ENCODE data around the gene DGCR6L. TPM values are rescaled to one million over a fixed set of nuclear protein-coding genes. Genes with fewer than 3 reads are reported as not detected.

DGCR6L gene
- total and polyA plus RNA-seq, 2 of the 4 experiments (the other 2 are of a cell fraction) = 65.4 to 80.4 TPM

DNA sequence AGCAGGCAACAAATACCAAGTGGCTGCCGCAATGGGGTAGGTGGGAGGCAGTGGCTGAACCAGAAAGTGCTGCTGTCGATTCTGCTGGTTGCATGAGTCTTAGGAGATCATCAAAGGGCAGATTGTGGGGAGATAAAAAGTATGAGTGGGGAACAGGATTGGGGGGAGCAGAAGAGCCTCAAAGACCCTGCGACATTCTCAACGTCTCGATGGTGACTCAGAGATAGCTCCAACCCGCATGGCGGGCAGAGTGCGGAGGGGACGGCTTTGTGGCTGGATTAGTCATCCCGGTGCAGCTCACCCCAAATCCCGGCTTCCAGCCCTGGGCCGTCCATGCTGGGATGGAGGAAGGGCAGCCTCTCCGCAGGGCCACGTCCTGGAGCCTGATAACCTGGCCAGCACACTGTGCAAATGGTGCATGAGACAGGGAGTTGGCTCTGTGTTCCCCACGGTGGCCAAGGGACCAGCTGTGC is 40.2 kb downstream of the DGCR6L start:
- DNase-seq = peak; percentile 54

More for the DNA sequence above, 40.2 kb downstream of the DGCR6L start:
- Histone ChIP-seq H3K4ac (ENCODE audit: low read depth, low read length) (no peak overlapping the region), H3K23ac (ENCODE audit: low read depth, low read length) (no peak overlapping the region), H3K36me3 (ENCODE audit: control insufficient read depth, insufficient read depth, low read length) (no peaks in the 10 kb centered on the region), H3K9me3 (ENCODE audit: control insufficient read depth, insufficient read depth, low read length) (no peaks in the 10 kb centered on the region), H3K9ac (ENCODE audit: low read depth, low read length) (no peak overlapping the region), H3K4me3 (ENCODE audit: insufficient read depth, low read depth, low read length) (no peak overlapping the region), H2AFZ (replicated peaks; ENCODE audit: low read length, poor library complexity) (no peak overlapping the region), H3K18ac (ENCODE audit: low read depth, low read length) (no peak overlapping the region), H3K14ac (replicated peaks; ENCODE audit: low read depth, low read length) (no peak overlapping the region), H4K5ac (ENCODE audit: low read depth, low read length) (no peak overlapping the region), H4K8ac (ENCODE audit: low read depth in 2 of 2, low read length in 2 of 2) (no peak overlapping the region), H2BK5ac (ENCODE audit: low read depth, low read length, poor library complexity, severe bottlenecking) (no peak overlapping the region), H3K56ac (ENCODE audit: extremely low read depth, insufficient read depth, low read length) (no peak overlapping the region), H4K20me1 (ENCODE audit: insufficient read depth, low read length) (no peaks in the 10 kb centered on the region), H2BK120ac (ENCODE audit: low read depth, low read length) (no peak overlapping the region), H3K4me2 (ENCODE audit: low read depth, low read length) (no peak overlapping the region), H2BK15ac (ENCODE audit: low read depth, low read length) (no peak overlapping the region), H3K9me1 (ENCODE audit: insufficient read depth, low read length) (no peaks in the 10 kb centered on the region), H3K27ac (ENCODE audit: insufficient read depth, low read length) (no peak overlapping the region), H2AK9ac (replicated peaks; ENCODE audit: low read depth, low read length, poor library complexity) (no peak overlapping the region), H2AK5ac (ENCODE audit: low read depth, low read length) (no peak overlapping the region), H4K91ac (ENCODE audit: insufficient read depth, low read depth, low read length) (no peak overlapping the region), H3K79me1 (ENCODE audit: low read depth in 1 of 2, low read length in 2 of 2) (no peaks in the 10 kb centered on the region), H3K27me3 (ENCODE audit: control insufficient read depth, insufficient read depth, low read length) (peaks cover 14% of the 10 kb centered on the region), H2BK20ac (ENCODE audit: low read depth, low read length) (no peak overlapping the region), H3K4me1 (ENCODE audit: control insufficient read depth, insufficient read depth, low read length) (no peaks in the 10 kb centered on the region)
- dilution Hi-C loops (cut with HindIII; ENCODE audit: low sequenced_read_pairs, unreplicated experiment) (no loop called here), intact Hi-C loops (cut with micrococcal nuclease) (no loop called here), in situ Hi-C loops (cut with MboI; ENCODE audit: low sequenced_read_pairs) (loop anchor here (5.0 kb wide), 1 partner anchor 107 kb away; no protein-coding TSS in a partner anchor)
- BruUV-seq (replicated peaks) = no TSS peak
- TF ChIP-seq RCOR1 (IDR thresholded peaks at IDR 0.05; ENCODE audit: insufficient replicate concordance, low read length) (no peak), MXI1 (IDR thresholded peaks at IDR 0.05; ENCODE audit: borderline replicate concordance, low read depth, low read length) (no peak), NFE2L2 (IDR thresholded peaks at IDR 0.05; ENCODE audit: low read depth, low read length) (no peak), RAD21 (IDR thresholded peaks at IDR 0.05; ENCODE audit: low read length) (no peak), RFX5 (IDR thresholded peaks at IDR 0.05; ENCODE audit: low read depth, low read length) (no peak), FOS (IDR thresholded peaks at IDR 0.05; ENCODE audit: low read depth, low read length) (peak; percentile 32; the same call in 1 of the 2 replicates)
- TF ChIP-seq, protein P1, sequence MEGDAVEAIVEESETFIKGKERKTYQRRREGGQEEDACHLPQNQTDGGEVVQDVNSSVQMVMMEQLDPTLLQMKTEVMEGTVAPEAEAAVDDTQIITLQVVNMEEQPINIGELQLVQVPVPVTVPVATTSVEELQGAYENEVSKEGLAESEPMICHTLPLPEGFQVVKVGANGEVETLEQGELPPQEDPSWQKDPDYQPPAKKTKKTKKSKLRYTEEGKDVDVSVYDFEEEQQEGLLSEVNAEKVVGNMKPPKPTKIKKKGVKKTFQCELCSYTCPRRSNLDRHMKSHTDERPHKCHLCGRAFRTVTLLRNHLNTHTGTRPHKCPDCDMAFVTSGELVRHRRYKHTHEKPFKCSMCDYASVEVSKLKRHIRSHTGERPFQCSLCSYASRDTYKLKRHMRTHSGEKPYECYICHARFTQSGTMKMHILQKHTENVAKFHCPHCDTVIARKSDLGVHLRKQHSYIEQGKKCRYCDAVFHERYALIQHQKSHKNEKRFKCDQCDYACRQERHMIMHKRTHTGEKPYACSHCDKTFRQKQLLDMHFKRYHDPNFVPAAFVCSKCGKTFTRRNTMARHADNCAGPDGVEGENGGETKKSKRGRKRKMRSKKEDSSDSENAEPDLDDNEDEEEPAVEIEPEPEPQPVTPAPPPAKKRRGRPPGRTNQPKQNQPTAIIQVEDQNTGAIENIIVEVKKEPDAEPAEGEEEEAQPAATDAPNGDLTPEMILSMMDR (conservative IDR thresholded peaks at IDR 0.05; ENCODE audit: low read depth, low read length) = no peak
- TF ChIP-seq, protein P2, sequence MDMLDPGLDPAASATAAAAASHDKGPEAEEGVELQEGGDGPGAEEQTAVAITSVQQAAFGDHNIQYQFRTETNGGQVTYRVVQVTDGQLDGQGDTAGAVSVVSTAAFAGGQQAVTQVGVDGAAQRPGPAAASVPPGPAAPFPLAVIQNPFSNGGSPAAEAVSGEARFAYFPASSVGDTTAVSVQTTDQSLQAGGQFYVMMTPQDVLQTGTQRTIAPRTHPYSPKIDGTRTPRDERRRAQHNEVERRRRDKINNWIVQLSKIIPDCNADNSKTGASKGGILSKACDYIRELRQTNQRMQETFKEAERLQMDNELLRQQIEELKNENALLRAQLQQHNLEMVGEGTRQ (IDR thresholded peaks at IDR 0.05; ENCODE audit: low read depth, low read length) = no peak
- ChIA-PET CTCF (no interaction called here), POLR2A (ENCODE audit: unreplicated experiment) (no interaction called here)
- 63% methylated on average over 9 of the region's 15 CpGs; no CpG with 5 or more reads in 1 of the 2 experiments for WGBS, 2 experiments (ENCODE audit: extremely low coverage in 2 of 2, insufficient read length in 1 of 2)
- peak; percentile 72 for ATAC-seq (ENCODE audit: low read depth)
